Skeletal muscle satellite cell (primary cell): ENCODE measurements around the gene TMEM202. TPM values are rescaled to one million over a fixed set of nuclear protein-coding genes. Genes with fewer than 3 reads are reported as not detected.
A peak's percentile ranks its signal among the peaks of the same experiment; 100 is the strongest.

Experiments used
- H3K27me3 ChIP-seq: 2 replicates; pipeline ENCODE4 v1.7.0; 2013; ENCODE audit warnings: low read length; ENCODE audit not compliant: control insufficient read depth, insufficient read depth
- H3K36me3 ChIP-seq: 2 replicates; pipeline ENCODE4 v1.7.0; 2013; ENCODE audit warnings: mild to moderate bottlenecking, control low read depth, low read length; ENCODE audit not compliant: insufficient read depth
- H3K4me1 ChIP-seq: 2 replicates; pipeline ENCODE4 v1.7.0; 2013; ENCODE audit warnings: low read length; ENCODE audit not compliant: control insufficient read depth, insufficient read depth
- H3K4me2 ChIP-seq: 2 replicates; pipeline ENCODE4 v1.7.0; 2013; ENCODE audit warnings: mild to moderate bottlenecking, low read length
- H3K4me3 ChIP-seq: 2 replicates; pipeline ENCODE4 v1.7.0; 2013; ENCODE audit warnings: low read length
- H3K9ac ChIP-seq: 2 replicates; pipeline ENCODE4 v1.7.0; 2013; ENCODE audit warnings: mild to moderate bottlenecking, low read depth, low read length, moderate library complexity
- H3K9me3 ChIP-seq: replicated peaks from 2 replicates; pipeline ENCODE4 v1.7.0; 2013; ENCODE audit warnings: mild to moderate bottlenecking, control low read depth, low read length
- total RNA-seq: library from RNA; depleted of rRNA; stranded (reverse); fragments of >200 nt; gene quantifications from 2 replicates; pipeline ENCODE4 v1.2.3, GENCODE V29; 2012; rRNA removed

TMEM202 gene, protein sequence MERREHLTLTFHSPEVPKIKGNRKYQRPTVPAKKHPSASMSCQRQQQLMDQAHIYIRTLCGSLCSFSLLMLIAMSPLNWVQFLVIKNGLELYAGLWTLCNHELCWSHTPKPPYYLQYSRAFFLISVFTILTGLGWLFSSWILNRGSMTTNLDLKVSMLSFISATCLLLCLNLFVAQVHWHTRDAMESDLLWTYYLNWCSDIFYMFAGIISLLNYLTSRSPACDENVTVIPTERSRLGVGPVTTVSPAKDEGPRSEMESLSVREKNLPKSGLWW
- not detected in 2 replicates for total RNA-seq

GRCh38 chr15:72397796-72398588 is at the start of gene TMEM202:
TSS of gene TMEM202 (plus strand) at chr15:72398305. CDS start at chr15:72398327, 22 bp downstream.
- H3K9ac ChIP-seq: no peak within 1 kb of the TSS
- no peaks in the 10 kb centered on the region for H3K9me3 ChIP-seq
- no peaks in the 10 kb centered on the region for H3K4me1 ChIP-seq
- no peak within 1 kb of the TSS for H3K4me2 ChIP-seq
- H3K36me3 ChIP-seq: no peaks in the 10 kb centered on the region
- no peak within 1 kb of the TSS for H3K4me3 ChIP-seq
- peaks cover 51% of the 10 kb centered on the region for H3K27me3 ChIP-seq

GRCh38 chr15:72353266-72353665 is 44.8 kb upstream of the TMEM202 start:
- Histone ChIP-seq H3K9me3 (no peaks in the 10 kb centered on the region), H3K4me3 (no peak overlapping the region), H3K36me3 (peaks cover 47% of the 10 kb centered on the region), H3K4me1 (peaks cover 15% of the 10 kb centered on the region), H3K4me2 (no peak overlapping the region), H3K27me3 (no peaks in the 10 kb centered on the region), H3K9ac (no peak overlapping the region)

DNA sequence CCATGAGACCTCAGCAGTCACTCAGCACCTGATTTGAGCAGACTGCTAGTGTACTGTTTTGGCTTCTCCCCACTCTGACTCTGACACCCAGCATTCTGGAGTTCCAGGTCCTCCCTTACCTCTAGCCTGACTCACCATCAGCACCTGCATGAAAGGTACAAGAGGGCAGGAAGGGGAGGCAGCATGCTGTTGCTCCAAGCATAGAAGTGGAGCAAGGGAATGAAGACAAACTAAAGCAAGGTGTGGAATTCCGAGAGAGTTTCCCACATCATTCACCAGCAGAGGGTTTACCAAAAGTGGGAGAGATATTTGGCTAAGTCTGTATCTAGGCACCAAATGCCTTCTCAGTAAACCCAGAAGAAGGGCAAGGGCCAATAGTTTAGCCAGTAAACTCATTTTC is 43.6 kb upstream of the TMEM202 start:
- Histone ChIP-seq H3K9ac (no peak overlapping the region), H3K4me3 (no peak overlapping the region), H3K9me3 (no peaks in the 10 kb centered on the region), H3K4me1 (peaks cover 27% of the 10 kb centered on the region), H3K27me3 (no peaks in the 10 kb centered on the region), H3K4me2 (no peak overlapping the region), H3K36me3 (peaks cover 38% of the 10 kb centered on the region)

- Histone ChIP-seq H3K9me3 (no peaks in the 10 kb centered on the region), H3K4me2 (peak overlapping the region; percentile 74), H3K4me1 (peaks cover 29% of the 10 kb centered on the region), H3K9ac (no peak overlapping the region), H3K4me3 (peak overlapping the region; percentile 49), H3K27me3 (no peaks in the 10 kb centered on the region), H3K36me3 (peaks cover 14% of the 10 kb centered on the region)
Measured at GRCh38 chr15:72358121-72358520, 40.0 kb upstream of the TMEM202 start.

GRCh38 chr15:72358650-72359171 is 39.4 kb upstream of the TMEM202 start:
- Histone ChIP-seq H3K9me3 (no peaks in the 10 kb centered on the region), H3K4me1 (peaks cover 23% of the 10 kb centered on the region), H3K4me3 (peak overlapping the region; percentile 49), H3K4me2 (peak overlapping the region; percentile 74), H3K27me3 (no peaks in the 10 kb centered on the region), H3K36me3 (peaks cover 14% of the 10 kb centered on the region), H3K9ac (no peak overlapping the region)

DNA sequence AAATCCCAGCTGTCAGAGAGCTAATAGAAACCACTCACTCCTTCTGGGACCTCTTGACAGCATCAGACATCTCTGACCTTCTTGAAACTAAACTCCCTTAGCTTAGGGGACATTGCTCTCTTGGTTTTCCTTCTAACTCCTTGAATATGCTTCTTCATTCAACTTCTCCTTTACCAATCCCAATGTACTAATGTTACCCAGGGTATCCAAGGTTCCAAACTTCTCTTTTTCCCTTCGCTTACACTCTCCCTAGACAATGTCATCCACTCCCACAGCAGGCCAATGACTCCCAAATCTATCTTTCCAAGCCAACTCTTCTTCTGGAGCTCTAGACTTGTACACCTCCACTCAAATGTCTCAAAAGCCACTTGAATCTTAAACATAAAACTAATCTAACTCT is 36.9 kb upstream of the TMEM202 start:
- Histone ChIP-seq H3K4me2 (no peak overlapping the region), H3K4me1 (peaks cover 22% of the 10 kb centered on the region), H3K27me3 (no peaks in the 10 kb centered on the region), H3K9me3 (no peaks in the 10 kb centered on the region), H3K4me3 (no peak overlapping the region), H3K36me3 (peaks cover under 1% of the 10 kb centered on the region), H3K9ac (no peak overlapping the region)

DNA sequence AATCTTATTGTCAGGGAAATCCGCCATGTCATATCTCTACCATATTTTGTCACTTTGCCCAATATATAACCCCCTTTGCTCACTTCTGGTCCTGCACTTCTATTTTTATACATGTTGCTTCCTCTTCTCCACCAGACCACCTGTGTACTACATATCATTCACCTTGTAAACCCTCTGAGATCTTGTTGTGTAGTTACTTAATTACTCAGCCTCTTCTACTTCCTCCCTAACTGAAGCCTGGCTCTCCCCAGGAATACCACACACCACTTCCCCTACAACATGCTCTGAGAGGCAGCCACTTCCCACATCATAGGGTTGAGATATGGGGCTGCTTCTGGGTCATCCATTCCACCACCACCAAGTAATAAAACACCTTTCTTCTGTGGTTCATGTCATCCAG is 32.3 kb upstream of the TMEM202 start:
- Histone ChIP-seq H3K4me1 (peaks cover 4% of the 10 kb centered on the region), H3K9me3 (no peaks in the 10 kb centered on the region), H3K4me2 (no peak overlapping the region), H3K4me3 (no peak overlapping the region), H3K27me3 (no peaks in the 10 kb centered on the region), H3K36me3 (peaks cover 5% of the 10 kb centered on the region), H3K9ac (no peak overlapping the region)

- Histone ChIP-seq H3K9ac (no peak overlapping the region), H3K27me3 (no peaks in the 10 kb centered on the region), H3K4me1 (peaks cover 4% of the 10 kb centered on the region), H3K36me3 (peaks cover 5% of the 10 kb centered on the region), H3K4me2 (no peak overlapping the region), H3K9me3 (no peaks in the 10 kb centered on the region), H3K4me3 (no peak overlapping the region)
Measured at GRCh38 chr15:72368325-72368724, 29.8 kb upstream of the TMEM202 start.

- no peak overlapping the region for H3K4me3 ChIP-seq
- peaks cover 4% of the 10 kb centered on the region for H3K4me1 ChIP-seq
- H3K36me3 ChIP-seq: peaks cover 5% of the 10 kb centered on the region
- H3K9ac ChIP-seq: no peak overlapping the region
- no peak overlapping the region for H3K4me2 ChIP-seq
- no peaks in the 10 kb centered on the region for H3K9me3 ChIP-seq
- H3K27me3 ChIP-seq: no peaks in the 10 kb centered on the region
Measured at GRCh38 chr15:72368899-72369298, 29.2 kb upstream of the TMEM202 start.

GRCh38 chr15:72369964-72370363 is 28.1 kb upstream of the TMEM202 start:
- H3K9ac ChIP-seq: no peak overlapping the region
- H3K36me3 ChIP-seq: peaks cover 5% of the 10 kb centered on the region
- peaks cover 7% of the 10 kb centered on the region for H3K4me1 ChIP-seq
- H3K4me3 ChIP-seq: no peak overlapping the region
- no peaks in the 10 kb centered on the region for H3K27me3 ChIP-seq
- no peaks in the 10 kb centered on the region for H3K9me3 ChIP-seq
- H3K4me2 ChIP-seq: no peak overlapping the region

GRCh38 chr15:72372361-72372760 is 25.7 kb upstream of the TMEM202 start:
- Histone ChIP-seq H3K4me1 (peaks cover 16% of the 10 kb centered on the region), H3K27me3 (no peaks in the 10 kb centered on the region), H3K4me3 (no peak overlapping the region), H3K36me3 (peaks cover 5% of the 10 kb centered on the region), H3K9ac (no peak overlapping the region), H3K4me2 (no peak overlapping the region), H3K9me3 (no peaks in the 10 kb centered on the region)
